HG03039 (cell line): ENCODE results near the gene POLR3GL.
"Not testable (repeated sequence)": the region's sequence is repeated elsewhere in the genome, so short reads cannot be mapped to it uniquely, and the experiment has no call there.

Experiments
- ATAC-seq: cut with Tn5 transposase; IDR thresholded peaks from one replicate; pipeline ENCODE4 v1.9.1; 2021; ENCODE audit warnings: mild to moderate bottlenecking, moderate library complexity; ENCODE audit not compliant: unreplicated experiment

Gene POLR3GL

GRCh38 chr1:146019231-146020057 is 55.0 kb downstream of the POLR3GL start:
- ATAC-seq: no peak

GRCh38 chr1:146020058-146021049 is 55.9 kb downstream of the POLR3GL start:
- ATAC-seq: no peak

GRCh38 chr1:146021050-146021445 is 56.6 kb downstream of the POLR3GL start:
- no peak for ATAC-seq

- no peak for ATAC-seq
Observed at GRCh38 chr1:146021622-146022402, 57.3 kb downstream of the POLR3GL start, which contains the start of gene HJV. TSS of gene HJV (minus strand) at chr1:146021735. CDS start at chr1:146020231, 1,504 bp downstream.

- ATAC-seq: no peak
Observed at GRCh38 chr1:146022403-146023127, 58.1 kb downstream of the POLR3GL start.

- not testable (repeated sequence) for ATAC-seq
Observed at GRCh38 chr1:146025787-146026495, 61.5 kb downstream of the POLR3GL start.

GRCh38 chr1:146026650-146027049 is 62.2 kb downstream of the POLR3GL start:
- ATAC-seq: not testable (repeated sequence)
